ENCODE measurements around the gene PRR19.

Gene PRR19

GRCh38 chr19:42284591-42285341 lies 17.2 kb upstream of the PRR19 start:
- DNase-seq = peak; percentile 8

GRCh38 chr19:42285541-42285941 lies 16.4 kb upstream of the PRR19 start:
- no peak for DNase-seq

- no peak for DNase-seq
Observed at GRCh38 chr19:42285988-42286348, 16.0 kb upstream of the PRR19 start.

- no peak for DNase-seq
Observed at GRCh38 chr19:42286349-42287016, 15.4 kb upstream of the PRR19 start.

- DNase-seq = no peak
Observed at GRCh38 chr19:42287017-42287826, 14.7 kb upstream of the PRR19 start.

GRCh38 chr19:42287827-42288107 lies 14.2 kb upstream of the PRR19 start:
- no peak for DNase-seq

- DNase-seq = no peak
Observed at GRCh38 chr19:42288387-42288786, 13.5 kb upstream of the PRR19 start.

- DNase-seq = no peak
Observed at GRCh38 chr19:42288881-42289555, 12.9 kb upstream of the PRR19 start.

- DNase-seq = no peak
Observed at GRCh38 chr19:42289556-42290041, 12.3 kb upstream of the PRR19 start.

GRCh38 chr19:42290136-42290522 lies 11.8 kb upstream of the PRR19 start:
- no peak for DNase-seq

GRCh38 chr19:42290523-42291434 lies 11.2 kb upstream of the PRR19 start:
- no peak for DNase-seq

- DNase-seq = no peak
Observed at GRCh38 chr19:42291435-42291810, 10.5 kb upstream of the PRR19 start.

- no peak for DNase-seq
Observed at GRCh38 chr19:42292042-42292960, 9.6 kb upstream of the PRR19 start.

GRCh38 chr19:42292963-42293362 lies 9.0 kb upstream of the PRR19 start:
- DNase-seq = no peak

- DNase-seq = no peak
Observed at GRCh38 chr19:42293540-42293939, 8.4 kb upstream of the PRR19 start.

- DNase-seq = no peak
Observed at GRCh38 chr19:42293948-42294347, 8.0 kb upstream of the PRR19 start.

GRCh38 chr19:42294471-42295137 lies 7.3 kb upstream of the PRR19 start:
- DNase-seq = no peak

- no peak for DNase-seq
Observed at GRCh38 chr19:42295342-42295741, 6.6 kb upstream of the PRR19 start.

- DNase-seq = peak; percentile 40
Observed at GRCh38 chr19:42295831-42296525, 6.0 kb upstream of the PRR19 start.

GRCh38 chr19:42297039-42297438 lies 4.9 kb upstream of the PRR19 start:
- DNase-seq = no peak

Measured in NCI-H1092 treated with DMSO at 0.1 percent for 48 hours (cell line).